ENCODE data around the gene ILF3.
A peak's percentile ranks its signal among the peaks of the same experiment; 100 is the strongest.

Gene ILF3

DNA sequence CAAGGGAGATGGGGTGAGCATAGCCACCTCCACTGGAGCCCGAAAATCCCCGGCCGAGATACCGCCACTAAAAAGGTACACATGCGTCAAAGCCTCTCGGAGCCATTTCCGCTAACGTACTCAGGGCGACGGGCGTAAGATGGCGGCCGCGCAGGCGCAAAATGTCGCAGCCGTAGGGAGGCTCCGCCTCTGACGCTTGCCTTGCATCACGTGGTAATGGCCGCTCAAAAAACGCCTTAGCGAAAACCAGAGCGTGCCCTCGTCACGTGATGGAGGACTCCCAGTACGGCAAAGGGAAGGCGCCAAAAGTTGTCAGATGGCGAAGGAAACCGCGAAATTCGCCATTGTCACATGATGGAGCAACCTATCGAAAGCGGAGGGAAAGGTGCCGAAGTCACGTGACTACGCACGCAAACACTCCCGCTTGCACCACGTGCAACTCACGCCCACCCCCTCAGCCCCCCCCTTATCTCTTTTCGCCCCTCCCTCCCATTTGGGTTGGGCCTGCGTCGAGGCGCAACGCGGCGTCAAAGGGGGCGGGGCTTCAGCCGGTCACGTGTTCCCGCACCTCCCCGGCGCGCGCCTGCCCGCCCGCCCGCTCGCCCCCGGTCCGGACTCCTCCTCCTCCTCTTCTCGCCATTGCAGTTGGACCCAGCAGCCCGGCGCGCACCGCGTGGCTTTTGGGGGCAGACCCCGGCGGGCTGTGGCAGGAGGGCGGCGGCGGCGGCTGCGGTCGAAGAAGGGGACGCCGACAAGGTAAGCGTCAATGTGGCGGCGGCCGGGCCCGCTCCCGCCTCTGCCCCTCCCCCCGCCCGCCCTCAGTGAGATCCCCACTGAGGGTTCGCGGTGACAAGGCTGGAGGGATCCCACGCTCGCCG lies at the start of gene ILF3:
Gene ILF3, plus strand, starts transcription at position 615 of the 878 bp plus-strand sequence. CDS start 16,260 bp downstream, outside the sequence.
- peak; percentile 100 for DNase-seq

DNA sequence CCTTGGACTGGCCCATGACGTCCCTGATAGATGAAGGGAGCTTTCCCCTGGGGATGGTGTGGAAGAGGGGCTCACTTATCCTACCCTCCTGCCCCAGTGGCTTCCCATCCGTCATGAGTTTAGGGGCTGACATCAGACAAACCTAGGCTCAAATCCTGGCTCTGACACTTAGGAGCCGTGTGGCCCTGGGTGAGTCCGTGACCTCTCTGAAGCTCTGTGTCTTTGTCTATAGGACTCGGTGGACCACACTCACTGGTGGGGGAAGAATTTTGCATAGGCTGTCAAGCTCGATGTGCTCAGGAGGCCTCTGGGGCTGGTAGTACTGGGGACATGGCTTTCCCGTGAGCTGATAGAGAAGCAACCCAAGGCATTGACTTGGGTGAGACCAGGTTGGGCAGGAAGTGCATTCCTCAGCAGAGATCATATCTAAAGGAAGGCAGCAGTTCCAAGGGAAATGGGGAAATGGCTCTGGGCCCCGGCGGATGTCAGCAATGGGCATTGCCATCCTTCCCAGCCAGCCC lies 49.6 kb upstream of the ILF3 start:
- no peak for DNase-seq

DNA sequence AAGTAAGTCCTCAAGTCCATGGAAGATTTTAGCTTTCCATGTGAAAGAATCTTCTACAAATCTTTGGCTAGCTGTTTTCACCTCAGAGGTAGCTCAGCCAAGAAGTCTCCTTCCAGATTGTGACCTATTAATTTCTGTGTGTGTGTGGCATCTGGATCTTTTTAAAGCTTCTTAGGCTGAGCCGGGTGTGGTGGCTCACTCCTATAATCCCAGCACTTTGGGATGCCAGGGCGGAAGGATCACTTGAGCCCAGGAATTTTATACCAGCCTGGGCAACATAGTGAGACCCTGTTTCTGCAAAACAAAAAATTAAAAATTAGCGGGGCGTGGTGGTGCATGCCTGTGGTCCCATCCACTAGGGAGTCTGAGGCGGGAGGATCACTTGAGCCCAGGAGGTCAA lies 42.2 kb upstream of the ILF3 start:
- DNase-seq, result no peak

DNA sequence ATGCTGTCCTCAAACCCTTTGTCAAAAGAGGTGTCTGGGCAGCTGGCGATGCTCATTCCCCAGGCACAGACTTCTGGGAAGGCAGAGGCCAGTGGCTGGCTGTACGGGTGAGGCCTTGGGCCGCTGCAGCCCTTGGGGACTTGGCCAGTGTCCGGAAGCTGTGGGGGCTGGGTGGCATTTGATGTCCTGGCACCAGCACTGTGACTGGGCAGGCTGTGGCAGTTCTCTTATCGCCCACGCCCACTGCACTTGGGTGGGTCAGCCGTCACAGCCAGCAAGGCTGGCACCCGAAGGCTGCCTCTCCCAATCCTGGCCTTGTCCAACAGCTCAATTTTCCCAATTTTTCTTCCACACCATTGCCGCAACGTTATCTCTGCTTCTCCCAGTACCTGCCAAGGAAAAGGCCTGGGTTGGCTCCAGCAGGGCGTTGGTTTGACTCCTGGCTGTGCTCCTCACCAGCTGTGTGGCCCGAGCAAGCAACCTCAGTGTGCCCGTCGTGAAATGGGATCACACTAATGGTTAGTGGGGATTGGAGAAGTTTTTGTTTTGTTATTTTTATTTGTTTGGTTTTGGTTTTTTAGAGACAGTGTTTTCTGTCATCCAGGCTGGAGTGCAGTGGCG lies 41.5 kb upstream of the ILF3 start:
- no peak for DNase-seq

DNA sequence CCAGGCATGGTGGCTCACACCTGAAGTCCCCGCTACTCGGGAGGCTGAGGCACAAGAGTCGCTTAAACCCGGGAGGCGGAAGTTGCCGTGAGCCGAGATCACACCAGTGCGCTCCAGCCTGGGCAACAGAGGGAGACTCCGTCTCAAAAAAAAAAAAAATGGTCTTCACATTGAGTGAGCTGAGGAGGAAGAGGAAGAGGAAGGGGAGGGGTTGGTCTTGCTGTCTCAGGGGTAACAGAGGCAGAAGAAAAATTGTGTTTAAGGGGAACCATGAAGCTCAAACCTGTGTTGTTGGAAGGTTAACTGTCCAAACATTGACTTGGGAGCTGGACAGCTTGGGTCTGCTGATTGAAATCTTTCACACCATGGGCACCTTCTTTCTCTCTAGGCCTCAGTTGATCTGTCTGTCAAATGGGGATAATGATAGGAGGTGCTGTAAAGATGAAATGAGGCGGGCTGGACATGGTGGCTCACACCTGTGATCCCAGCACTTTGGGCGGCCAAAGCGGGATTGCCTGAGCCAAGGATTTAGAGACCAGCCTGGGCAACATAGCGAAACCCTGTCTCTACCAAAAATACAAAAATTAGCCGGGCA lies 38.6 kb upstream of the ILF3 start:
- DNase-seq, result no peak

DNA sequence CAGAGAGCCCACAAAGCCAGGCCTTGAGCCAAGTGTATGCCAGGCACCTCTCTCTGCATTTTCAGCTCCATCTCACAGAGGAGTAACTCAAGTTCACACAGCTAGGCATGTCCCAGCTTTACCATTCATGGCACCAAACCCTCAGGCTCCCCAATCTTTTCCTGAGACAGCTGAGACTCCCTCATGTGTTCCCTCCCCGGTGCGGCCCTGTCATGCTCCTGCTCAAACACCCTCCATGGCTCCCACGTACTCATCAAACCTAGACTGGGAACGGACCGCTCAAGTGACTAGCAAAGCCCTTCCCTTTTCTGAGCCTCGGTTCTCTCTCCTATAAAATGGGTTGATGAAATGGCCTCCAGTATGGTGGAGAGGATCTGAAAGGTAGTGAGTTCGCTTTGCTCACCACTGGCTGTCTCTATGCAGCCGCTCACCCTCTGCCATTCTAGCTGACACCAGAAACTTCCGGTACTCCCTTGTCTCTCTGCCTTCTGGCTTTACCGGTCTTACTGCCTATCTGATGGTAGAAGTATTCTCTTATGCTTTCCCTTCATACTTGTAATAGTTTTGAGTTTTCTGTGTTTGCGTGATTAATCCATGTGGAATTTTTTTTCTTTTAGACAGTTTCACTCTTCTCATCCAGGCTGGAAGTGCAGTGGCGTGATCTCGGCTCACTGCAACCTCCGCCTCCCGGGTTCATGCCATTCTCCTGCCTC lies 36.6 kb upstream of the ILF3 start:
- DNase-seq, result no peak

DNA sequence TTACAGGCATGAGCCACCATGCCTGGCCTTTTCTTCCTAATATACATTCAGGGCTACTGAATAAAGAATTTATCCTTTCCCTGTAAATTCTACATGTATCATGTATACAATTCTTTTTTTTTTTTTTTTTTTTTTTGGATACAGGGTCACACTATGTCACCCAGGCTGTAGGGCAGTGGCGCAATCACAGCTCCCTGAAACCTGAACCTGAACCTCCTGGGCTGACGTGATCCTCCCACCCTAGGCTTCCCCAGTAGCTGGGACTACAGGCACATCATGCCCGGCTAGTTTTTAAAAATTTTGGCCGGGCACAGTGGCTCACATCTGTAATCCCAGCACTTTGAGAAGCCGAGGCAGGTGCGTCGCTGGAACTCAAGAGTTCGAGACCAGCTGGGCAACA lies 35.3 kb upstream of the ILF3 start:
- DNase-seq, result no peak

DNA sequence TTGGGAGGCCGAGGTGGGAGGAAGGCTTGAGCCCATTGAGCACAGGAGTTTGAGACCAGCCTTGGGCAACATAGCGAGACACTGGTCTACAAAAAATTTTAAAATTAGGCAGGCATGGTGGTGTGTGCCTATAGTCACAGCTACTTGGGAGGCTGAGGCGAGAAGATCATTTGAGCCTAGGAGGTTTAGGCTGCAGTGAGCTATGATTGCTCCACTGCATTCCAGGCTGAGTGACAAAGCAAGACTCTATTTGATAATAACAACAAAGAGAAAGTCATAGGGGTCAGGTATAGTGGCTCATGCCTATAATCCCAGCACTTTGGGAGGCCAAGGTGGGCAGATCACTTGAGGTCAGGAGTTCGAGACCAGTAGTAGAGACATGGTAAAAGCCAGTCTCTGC lies 33.4 kb upstream of the ILF3 start:
- no peak for DNase-seq

DNA sequence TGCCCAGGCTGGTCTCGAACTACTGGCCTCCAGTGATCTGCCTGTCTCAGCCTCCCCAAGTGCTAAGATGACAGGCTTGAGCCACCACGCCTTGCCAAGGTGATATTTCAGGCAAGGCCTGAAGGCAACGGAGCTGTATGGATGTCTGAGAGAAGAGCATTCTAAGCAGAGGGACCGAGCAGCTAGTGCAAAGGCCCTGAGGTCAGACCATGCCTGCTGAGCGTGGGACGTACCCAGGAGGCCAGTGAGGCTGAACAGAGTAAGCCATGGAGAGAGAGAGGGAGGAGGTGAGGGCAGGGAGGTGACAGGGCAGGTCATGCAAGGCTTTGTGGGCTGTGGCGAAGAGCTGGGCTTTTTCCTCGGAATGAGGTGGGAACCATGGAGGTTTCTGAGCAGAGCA lies 32.2 kb upstream of the ILF3 start:
- no peak for DNase-seq

DNA sequence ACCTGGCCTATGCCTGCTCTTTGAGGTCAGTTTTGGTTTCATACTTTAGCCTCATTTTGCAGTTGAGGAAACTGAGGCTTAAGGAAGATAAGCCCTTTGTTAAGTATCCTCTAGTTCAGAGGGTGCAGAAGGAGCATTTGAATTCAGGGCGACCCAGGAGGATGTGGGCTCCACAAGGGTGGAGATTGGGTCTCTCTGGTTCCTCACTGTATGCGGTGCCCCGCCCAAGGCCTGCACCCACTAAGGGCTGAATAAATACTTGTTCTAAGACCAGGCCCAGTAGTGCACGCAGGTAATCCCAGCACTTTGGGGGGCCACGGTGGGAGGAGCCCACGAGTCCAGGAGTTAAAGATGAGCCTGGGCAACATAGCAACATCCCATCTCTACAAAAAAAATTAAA lies 29.6 kb upstream of the ILF3 start:
- no peak for DNase-seq

DNA sequence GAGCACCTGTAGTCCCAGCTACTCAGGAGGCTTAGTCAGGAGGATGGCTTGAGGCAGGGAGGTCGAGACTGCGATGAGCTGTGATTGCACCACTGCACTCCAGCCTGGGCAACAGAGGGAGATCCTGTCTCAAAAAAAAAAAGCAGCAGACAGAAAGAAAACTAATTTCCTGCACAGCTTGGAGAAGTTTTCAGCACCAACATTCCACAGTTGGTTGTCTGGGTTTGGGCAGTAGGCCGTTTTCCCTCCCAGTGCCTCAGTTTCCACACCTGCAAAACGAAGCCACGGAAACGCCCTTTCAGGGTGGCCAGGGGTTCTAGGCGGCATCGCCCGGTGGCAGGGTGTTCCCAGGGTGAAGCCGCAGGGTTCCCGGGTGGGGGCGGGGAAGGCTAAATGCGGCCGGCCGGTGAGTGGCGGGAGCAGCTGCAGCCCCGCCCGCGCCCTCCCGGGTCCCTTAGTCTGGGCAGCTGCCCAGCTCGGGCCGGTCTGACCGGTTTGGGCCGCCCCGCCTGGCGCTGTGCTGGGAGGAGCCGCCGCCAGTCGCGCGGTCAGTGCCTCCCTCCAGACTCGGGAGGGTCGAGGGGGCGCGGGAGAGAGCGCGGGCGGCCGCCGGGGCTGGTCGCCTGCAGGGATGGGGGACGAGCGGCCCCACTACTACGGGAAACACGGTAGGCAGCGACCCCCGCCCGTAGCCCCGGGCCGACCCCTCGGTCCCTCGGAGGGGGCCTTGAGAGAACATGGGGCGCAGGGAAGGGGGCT lies 29.0 kb upstream of the ILF3 start, which contains the start of gene SLC44A2:
Gene SLC44A2, plus strand, starts transcription at position 551 of the 759 bp plus-strand sequence. Its CDS starts 81 bp downstream, at position 632.
- DNase-seq, result no peak

DNA sequence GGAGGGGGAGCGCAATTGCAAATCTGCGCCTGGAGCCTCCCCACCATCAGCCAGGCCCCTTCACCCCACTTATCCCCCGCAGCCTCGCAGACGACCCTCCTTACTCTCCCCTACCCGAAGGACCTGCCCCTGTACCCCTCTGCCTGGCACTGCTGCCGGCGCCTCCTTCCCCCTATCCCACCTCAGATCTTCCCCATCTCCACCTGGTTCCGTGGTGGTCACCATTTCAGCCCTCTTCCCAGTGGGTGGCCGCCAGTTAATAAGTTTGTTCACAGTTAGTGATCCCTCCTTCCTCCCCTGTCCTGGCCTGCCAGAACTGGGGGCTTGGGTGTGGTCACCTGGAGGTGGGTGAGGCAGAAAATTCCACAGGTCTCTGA lies 28.4 kb upstream of the ILF3 start:
- DNase-seq, result no peak

DNA sequence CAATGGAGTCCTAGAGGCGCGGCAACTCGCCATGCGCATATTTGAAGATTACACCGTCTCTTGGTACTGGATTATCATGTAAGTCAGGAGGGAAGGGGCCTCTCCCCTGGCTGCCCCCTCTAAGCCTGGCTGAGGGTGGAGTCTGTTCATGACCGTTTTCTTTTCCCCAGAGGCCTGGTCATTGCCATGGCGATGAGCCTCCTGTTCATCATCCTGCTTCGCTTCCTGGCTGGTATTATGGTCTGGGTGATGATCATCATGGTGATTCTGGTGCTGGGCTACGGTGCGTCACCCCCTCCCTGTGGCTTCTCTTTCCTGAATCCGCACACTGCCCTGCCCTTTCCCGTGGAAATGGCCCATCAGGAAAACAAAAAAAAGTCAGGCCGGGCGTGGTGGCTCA lies 22.3 kb upstream of the ILF3 start:
- no peak for DNase-seq

DNA sequence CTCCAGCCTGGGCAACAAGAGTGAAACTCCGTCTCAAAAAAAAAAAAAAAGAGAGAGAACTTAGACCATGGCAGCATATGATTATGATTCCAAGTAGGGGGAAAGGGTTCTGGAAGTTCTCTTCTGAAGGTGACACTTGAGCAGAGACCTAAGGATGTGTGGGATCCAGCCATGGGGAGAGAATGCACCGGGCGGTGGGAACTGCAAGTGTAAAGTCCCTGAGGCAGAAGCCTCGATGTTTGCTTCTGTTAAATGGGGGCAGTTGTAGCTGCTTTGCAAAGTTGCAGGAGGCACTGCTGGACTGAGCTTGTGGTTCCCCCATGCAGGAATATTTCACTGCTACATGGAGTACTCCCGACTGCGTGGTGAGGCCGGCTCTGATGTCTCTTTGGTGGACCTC lies 19.7 kb upstream of the ILF3 start:
- DNase-seq, result no peak

DNA sequence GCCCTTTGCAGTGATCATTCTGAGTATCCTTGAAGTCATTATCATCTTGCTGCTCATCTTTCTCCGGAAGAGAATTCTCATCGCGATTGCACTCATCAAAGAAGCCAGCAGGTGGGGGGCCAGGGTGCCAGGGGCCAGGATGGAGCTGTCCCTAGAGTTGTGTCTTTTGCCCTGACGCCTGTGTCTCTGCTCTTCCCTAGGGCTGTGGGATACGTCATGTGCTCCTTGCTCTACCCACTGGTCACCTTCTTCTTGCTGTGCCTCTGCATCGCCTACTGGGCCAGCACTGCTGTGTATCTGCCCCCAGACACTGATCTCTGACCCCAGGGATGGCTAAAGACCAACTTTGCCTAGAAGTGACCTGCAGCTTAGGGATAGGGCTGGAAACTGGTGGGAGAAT lies 19.2 kb upstream of the ILF3 start:
- no peak for DNase-seq

DNA sequence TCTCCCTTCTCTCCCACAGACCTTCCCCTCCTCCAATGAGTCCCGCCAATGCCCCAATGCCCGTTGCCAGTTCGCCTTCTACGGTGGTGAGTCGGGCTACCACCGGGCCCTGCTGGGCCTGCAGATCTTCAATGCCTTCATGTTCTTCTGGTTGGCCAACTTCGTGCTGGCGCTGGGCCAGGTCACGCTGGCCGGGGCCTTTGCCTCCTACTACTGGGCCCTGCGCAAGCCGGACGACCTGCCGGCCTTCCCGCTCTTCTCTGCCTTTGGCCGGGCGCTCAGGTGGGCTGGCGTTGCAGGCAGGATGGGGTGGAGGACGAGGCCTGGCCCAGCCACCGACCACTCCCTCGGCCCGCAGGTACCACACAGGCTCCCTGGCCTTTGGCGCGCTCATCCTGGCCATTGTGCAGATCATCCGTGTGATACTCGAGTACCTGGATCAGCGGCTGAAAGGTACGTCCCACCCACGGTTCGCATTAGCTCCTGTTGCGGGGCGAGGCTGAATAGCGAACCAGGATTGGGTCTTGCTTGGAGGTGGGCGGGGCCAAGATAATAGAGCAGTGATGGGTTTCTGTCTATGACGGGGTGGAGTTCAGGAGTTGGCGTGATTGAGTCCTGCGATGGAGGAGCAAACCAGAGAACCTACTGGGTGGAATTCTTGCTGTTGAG lies 17.7 kb upstream of the ILF3 start:
- no peak for DNase-seq

DNA sequence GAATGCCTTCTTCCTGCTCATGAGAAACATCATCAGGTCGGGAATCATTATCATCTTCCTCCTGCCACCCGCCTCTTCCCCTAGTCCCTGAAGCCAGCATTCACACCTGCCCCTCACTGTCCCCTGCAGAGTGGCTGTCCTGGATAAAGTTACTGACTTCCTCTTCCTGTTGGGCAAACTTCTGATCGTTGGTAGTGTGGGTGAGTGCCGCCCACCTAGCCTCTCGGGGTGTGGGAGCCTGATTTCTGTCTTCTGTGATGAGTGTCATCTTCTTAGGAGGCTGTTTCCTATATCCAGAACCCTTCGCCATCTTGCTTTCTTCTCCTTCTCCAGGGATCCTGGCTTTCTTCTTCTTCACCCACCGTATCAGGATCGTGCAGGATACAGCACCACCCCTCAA lies 16.3 kb upstream of the ILF3 start:
- no peak for DNase-seq

DNA sequence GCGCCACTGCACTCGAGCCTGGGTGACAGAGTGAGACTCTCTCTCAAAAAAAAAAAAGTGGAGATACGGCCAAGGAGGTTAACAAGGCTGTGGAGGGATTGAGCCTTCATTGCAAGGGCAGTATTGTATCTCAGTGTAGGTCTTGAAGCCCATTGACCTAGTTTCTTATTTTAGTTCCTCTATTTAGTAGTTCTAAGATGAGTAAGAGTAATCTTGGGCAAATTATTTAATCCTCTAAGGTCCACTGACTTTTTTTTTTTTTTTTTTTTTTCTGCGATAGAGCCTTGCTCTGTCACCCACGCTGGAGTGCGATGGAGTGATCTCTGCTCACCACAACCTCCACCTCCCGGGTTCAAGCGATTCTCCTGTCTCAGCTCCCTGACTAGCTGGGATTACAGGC lies 14.3 kb upstream of the ILF3 start:
- no peak for DNase-seq

DNA sequence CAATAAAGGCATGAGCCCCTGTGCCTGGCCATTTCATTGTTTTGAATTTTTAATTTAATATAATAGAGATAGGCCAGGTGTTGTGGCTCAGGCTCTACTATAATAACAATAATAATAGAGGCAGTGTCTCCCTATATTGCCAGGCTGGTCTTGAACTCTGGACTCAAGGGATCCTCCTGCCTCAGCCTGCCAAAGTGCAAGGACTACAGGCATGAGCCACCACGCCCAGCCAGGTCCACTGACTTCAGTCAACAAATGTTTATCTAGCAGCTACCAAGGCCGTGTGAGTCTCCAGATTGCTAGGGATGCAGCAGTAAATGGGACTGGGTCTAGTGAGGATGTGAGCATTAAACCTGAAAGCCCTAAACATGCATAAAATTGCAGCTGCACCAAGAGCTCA lies 13.8 kb upstream of the ILF3 start:
- DNase-seq, result no peak

DNA sequence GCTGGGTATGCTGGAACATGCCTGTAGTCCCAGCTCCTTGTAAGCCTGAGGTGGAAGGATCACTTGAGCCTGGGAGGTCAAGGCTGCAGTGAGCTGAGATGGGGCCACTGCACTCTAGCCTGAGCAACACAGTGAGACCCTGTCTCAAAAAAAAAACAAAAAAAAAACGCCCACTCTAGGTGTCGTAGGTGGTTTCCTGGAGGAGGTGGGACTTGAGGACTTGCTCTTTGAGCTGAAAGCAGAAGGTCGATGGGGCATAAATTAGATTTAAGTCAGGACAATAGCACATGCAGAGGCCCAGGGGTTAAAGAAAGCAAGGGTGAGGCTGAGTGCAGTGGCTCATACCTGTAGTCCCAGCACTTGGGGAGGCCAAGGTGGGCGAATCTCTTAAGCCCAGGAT lies 12.9 kb upstream of the ILF3 start:
- no peak for DNase-seq

DNA sequence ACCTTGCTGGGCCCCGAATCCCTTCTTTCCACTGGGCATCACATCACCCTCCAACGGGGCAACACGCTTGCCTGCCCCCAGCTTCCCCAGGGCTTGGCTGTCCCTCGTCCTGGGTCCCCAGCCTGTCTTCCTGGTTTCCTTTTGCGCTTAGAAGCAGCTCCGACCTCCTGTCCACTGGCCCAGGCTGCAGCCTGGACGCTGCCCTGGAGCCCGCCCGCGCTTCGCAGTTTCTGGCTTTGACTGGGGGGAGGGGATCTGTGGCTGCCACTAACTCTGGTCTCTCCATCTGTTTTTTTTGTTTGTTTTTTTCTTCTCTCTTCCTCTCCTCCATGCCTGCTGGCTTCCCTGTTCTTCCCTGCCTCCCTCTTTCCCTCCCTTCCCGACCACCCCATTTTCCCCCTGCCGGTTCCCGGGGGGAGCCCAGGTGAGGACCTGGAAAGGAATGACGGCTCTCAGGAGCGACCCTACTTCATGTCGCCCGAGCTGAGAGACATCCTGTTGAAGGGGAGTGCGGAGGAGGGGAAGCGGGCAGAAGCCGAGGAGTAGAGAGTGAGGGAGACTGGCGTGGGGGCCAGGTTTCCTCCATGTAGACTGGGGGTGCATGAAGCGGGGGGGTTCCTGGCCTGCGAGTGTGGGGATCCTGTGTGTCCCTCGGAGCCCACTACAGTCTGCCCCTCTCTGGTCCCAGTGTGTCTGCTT lies 11.5 kb upstream of the ILF3 start:
- no peak for DNase-seq
